Loucy (cell line): Measurements from ENCODE around the gene CTSL.

ENCODE experiments used
- H2AFZ ChIP-seq: fragments of 200-600 bp; sonication (generic); 2 replicates; pipeline ENCODE4 v1.6.0; 2016; ENCODE audit warnings: antibody characterized with exemption, mild to moderate bottlenecking, low read length, moderate library complexity
- H3F3A ChIP-seq: fragments of 200-600 bp; 2 replicates; pipeline ENCODE4 v1.6.0; 2016; ENCODE audit warnings: antibody characterized with exemption, low read depth, mild to moderate bottlenecking
- H3K27me3 ChIP-seq: fragments of 200-600 bp; sonication (generic); 2 replicates; pipeline ENCODE4 v1.6.1; 2014; ENCODE audit warnings: low read length, mild to moderate bottlenecking; ENCODE audit not compliant: insufficient read depth, poor library complexity, severe bottlenecking
- H3K36me3 ChIP-seq: fragments of 200-600 bp; sonication (generic); 2 replicates; pipeline ENCODE4 v1.6.1; 2016; ENCODE audit warnings: low read length; ENCODE audit not compliant: insufficient read depth
- H3K4me1 ChIP-seq: fragments of 200-600 bp; sonication (generic); 2 replicates; pipeline ENCODE4 v1.5.1; 2014; ENCODE audit warnings: low read length, mild to moderate bottlenecking; ENCODE audit not compliant: insufficient read depth, poor library complexity, severe bottlenecking
- H3K4me2 ChIP-seq: fragments of 200-600 bp; sonication (generic); 2 replicates; pipeline ENCODE4 v1.6.0; 2014; ENCODE audit warnings: antibody characterized with exemption, low read length, low read depth, mild to moderate bottlenecking; ENCODE audit not compliant: poor library complexity, severe bottlenecking
- H3K4me3 ChIP-seq: fragments of 200-600 bp; sonication (generic); 2 replicates; pipeline ENCODE4 v1.5.1; 2014; ENCODE audit warnings: low read length, mild to moderate bottlenecking, mixed read lengths; ENCODE audit not compliant: poor library complexity, severe bottlenecking
- H3K79me2 ChIP-seq: fragments of 200-600 bp; sonication (generic); 2 replicates; pipeline ENCODE4 v1.6.1; 2014; ENCODE audit warnings: low read length; ENCODE audit not compliant: insufficient read depth
- H3K9ac ChIP-seq: fragments of 200-600 bp; sonication (generic); 2 replicates; pipeline ENCODE4 v1.6.0; 2014; ENCODE audit warnings: mild to moderate bottlenecking, low read depth, low read length, moderate library complexity; ENCODE audit not compliant: poor library complexity, severe bottlenecking
- H3K9me2 ChIP-seq: fragments of 200-600 bp; sonication (generic); replicated peaks from 2 replicates; pipeline ENCODE4 v1.6.1; 2016; ENCODE audit warnings: low read depth, low read length, mixed read lengths
- H3K9me3 ChIP-seq: fragments of 200-600 bp; sonication (generic); 2 replicates; pipeline ENCODE4 v1.6.1; 2014; ENCODE audit warnings: mild to moderate bottlenecking, antibody characterized with exemption, low read length, low read depth; ENCODE audit not compliant: insufficient read depth
- H4K20me1 ChIP-seq: fragments of 200-600 bp; sonication (generic); 2 replicates; pipeline ENCODE4 v1.6.0; 2014; ENCODE audit warnings: antibody characterized with exemption, low read length, mild to moderate bottlenecking; ENCODE audit not compliant: insufficient read depth, poor library complexity, severe bottlenecking
- EZH2phosphoT487 ChIP-seq: fragments of 200-600 bp; IDR thresholded peaks from 2 replicates; pipeline ENCODE4 v1.6.1; 2018; ENCODE audit warnings: antibody characterized with exemption, mild to moderate bottlenecking, moderate library complexity, borderline replicate concordance
- TF ChIP-seq, protein P1 (sequence below): fragments of 200-600 bp; sonication (generic); conservative IDR thresholded peaks from 2 replicates; pipeline ENCODE4 v1.5.1; 2014; ENCODE audit warnings: mild to moderate bottlenecking, antibody characterized with exemption, low read length

CTSL gene

DNA sequence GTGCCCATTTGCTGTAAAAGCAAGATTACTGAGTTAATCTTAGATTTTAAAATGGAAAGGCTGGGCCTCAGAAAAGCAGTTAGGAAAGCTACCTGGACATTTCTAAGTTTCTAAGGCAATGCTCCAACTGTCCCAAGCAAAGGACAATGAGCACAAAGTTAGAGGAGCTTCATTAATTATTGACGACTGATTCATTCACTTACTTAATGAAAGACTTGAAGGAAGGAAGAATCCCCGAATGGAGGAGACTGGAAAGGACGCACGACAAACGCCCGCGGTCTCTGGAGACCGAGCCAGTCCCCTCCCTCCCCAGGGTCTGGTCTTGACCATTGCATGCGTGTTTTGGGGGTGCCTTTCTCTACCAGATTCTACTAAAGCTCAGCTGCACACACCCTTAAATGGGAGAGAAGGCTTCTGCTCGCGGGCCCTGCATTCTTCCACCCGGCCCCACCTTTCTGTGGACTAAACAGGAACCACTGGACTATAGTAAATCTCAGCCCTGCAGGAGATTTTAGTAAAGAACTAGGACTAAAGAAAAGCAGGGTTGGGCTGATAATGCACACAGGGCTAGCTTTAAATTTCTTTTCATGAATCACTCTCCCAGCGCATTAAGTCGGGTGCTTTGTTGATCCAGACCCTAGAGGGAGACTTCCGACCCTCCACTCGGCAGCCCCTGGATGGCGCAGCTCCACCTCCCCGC lies 44.8 kb downstream of the CTSL start:
- TF ChIP-seq, protein P1, sequence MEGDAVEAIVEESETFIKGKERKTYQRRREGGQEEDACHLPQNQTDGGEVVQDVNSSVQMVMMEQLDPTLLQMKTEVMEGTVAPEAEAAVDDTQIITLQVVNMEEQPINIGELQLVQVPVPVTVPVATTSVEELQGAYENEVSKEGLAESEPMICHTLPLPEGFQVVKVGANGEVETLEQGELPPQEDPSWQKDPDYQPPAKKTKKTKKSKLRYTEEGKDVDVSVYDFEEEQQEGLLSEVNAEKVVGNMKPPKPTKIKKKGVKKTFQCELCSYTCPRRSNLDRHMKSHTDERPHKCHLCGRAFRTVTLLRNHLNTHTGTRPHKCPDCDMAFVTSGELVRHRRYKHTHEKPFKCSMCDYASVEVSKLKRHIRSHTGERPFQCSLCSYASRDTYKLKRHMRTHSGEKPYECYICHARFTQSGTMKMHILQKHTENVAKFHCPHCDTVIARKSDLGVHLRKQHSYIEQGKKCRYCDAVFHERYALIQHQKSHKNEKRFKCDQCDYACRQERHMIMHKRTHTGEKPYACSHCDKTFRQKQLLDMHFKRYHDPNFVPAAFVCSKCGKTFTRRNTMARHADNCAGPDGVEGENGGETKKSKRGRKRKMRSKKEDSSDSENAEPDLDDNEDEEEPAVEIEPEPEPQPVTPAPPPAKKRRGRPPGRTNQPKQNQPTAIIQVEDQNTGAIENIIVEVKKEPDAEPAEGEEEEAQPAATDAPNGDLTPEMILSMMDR: no peak
- no peak for TF ChIP-seq EZH2phosphoT487
- Histone ChIP-seq H3K4me1 (no peaks in the 10 kb centered on the region), H3K4me2 (no peak overlapping the region), H3K79me2 (no peaks in the 10 kb centered on the region), H4K20me1 (no peaks in the 10 kb centered on the region), H3K9ac (no peak overlapping the region), H3K4me3 (no peak overlapping the region), H3K36me3 (no peaks in the 10 kb centered on the region), H3K9me3 (no peaks in the 10 kb centered on the region), H3K9me2 (no peaks in the 10 kb centered on the region), H3F3A (no peaks in the 10 kb centered on the region), H3K27me3 (no peaks in the 10 kb centered on the region), H2AFZ (no peak overlapping the region)

DNA sequence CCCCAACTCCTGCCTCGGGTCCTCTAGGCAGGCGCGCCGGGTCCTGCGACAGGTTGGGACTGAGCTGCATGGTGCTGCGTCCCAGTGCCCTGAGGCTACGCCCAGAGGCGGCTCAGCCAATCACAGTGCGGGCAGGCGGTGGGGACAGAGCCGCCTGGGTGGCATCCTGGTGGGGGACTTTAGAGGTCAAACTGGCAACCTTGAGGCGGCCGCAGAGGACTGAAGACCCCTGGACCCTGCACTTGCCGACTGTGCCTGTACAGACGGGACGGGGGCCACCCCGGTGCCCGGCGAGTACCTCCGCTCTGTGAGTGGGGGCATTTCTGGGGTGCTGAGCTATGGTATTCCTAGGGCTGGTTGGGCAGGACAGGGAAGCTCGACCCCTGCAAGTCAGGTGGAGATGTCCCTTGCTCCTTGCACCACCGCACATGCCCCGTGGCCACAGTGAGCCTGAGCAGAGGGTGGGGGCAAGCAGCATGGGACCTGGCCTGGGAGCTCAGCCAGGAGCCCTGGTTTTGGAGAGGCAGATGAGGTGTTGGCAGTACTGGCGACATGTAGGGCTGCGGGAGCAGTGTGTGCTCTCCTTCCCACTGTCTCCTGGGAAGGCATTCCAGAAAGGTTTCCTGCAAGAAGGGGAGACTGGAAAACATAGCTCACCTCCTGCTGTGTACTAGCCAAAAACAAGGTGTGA lies 45.5 kb downstream of the CTSL start:
- no peak overlapping the region for H3K4me2 ChIP-seq
- H3K9ac ChIP-seq: no peak overlapping the region
- H2AFZ ChIP-seq: no peak overlapping the region
- no peaks in the 10 kb centered on the region for H4K20me1 ChIP-seq
- H3K9me3 ChIP-seq: no peaks in the 10 kb centered on the region
- H3F3A ChIP-seq: no peaks in the 10 kb centered on the region
- H3K79me2 ChIP-seq: no peaks in the 10 kb centered on the region
- no peaks in the 10 kb centered on the region for H3K9me2 ChIP-seq
- no peak for TF ChIP-seq EZH2phosphoT487
- TF ChIP-seq, protein P1: no peak
- H3K36me3 ChIP-seq: no peaks in the 10 kb centered on the region
- H3K4me3 ChIP-seq: no peak overlapping the region
- no peaks in the 10 kb centered on the region for H3K27me3 ChIP-seq
- no peaks in the 10 kb centered on the region for H3K4me1 ChIP-seq

DNA sequence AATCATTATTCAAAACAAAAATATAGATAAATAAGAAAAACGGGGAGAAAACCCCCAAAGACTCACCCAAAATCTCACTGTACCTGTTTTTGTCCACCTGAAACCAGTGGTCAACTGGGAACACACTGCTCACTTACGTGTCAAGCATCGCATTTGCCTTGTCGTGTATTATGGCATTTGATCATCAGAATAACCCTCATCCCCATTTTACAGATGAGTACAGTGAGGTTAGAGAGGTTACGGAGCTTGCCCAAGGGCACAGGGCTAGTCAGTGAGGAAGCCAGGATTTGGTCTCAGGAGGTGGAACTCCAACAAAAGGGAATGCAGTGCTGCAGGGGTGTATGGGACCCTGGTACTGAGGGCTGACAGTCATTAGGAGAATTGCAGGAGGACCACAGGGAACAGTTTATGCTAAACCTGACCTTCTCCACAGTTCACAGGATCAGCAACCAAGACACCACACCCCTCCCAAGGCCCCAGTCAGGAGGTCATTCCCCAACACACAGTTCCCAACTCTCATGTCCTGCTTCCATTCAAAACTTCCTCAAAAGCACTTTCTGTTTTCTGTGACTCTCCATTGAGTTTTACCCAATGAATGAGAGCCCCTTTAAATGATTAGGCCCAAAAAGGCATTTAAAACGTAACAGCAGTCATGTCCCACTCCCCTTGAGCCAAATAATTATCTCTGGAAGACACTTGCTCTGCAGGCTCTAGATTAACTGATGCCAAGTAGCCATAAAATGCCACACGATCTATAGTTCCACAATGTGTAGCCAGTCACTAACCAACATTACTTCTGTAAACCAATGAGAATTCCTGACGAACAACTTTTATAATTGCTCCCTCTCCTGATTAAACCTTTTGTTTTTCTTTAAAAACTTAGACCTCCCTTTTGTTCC lies 50.8 kb downstream of the CTSL start:
- H3K79me2 ChIP-seq: no peaks in the 10 kb centered on the region

More for the DNA sequence above, 50.8 kb downstream of the CTSL start:
- Histone ChIP-seq H3K9me3 (no peaks in the 10 kb centered on the region), H3K4me1 (no peaks in the 10 kb centered on the region), H3K9ac (no peak overlapping the region), H2AFZ (no peak overlapping the region), H3F3A (no peaks in the 10 kb centered on the region), H3K9me2 (no peaks in the 10 kb centered on the region), H4K20me1 (no peaks in the 10 kb centered on the region), H3K4me2 (no peak overlapping the region), H3K27me3 (no peaks in the 10 kb centered on the region), H3K4me3 (no peak overlapping the region), H3K36me3 (no peaks in the 10 kb centered on the region)
- no peak for TF ChIP-seq EZH2phosphoT487
- TF ChIP-seq, protein P1: no peak
